Measurements from ENCODE around the gene DLG2.

The DLG2 gene

GRCh38 chr11:84130646-84131427, 1496.3 kb downstream of the DLG2 start:
- DNase-seq (ENCODE audit: low read depth in 3 of 3): no peak

DNA sequence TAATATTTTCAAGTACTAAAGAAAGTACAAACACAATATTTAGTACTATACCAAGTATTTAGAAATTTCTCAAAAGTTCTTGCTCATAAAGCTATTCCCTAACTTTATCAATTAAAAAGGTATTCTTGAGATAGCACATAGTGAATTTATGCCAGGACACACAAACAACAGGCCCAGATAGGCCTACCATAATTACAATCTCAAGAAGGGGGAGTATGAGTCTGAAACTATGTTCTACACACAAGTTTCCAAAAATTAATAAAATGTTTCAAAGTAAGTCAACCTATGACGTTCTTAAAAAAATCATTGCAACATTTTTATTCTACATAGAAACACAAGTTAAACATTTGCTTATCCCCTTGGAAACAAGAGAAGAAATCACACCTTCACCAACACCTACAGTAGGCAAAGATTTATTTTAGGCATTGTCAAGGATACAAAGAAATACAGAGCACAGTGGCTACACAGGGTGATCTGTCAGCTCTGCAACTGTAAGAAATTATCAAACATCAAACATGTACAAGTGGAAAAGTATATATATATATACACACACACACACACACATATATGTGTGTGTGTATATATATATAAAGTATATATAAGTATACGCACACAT, 1497.1 kb downstream of the DLG2 start:
- DNase-seq (ENCODE audit: low read depth in 3 of 3): no peak

GRCh38 chr11:84128840-84129239, 1498.3 kb downstream of the DLG2 start:
- no peak for DNase-seq (ENCODE audit: low read depth in 3 of 3)

- DNase-seq (ENCODE audit: low read depth in 3 of 3): no peak
These were observed 1509.8 kb downstream of the DLG2 start for GRCh38 chr11:84117394-84117793.

- no peak for DNase-seq (ENCODE audit: low read depth in 3 of 3)
These were observed 1520.6 kb downstream of the DLG2 start for GRCh38 chr11:84106541-84106940.

DNA sequence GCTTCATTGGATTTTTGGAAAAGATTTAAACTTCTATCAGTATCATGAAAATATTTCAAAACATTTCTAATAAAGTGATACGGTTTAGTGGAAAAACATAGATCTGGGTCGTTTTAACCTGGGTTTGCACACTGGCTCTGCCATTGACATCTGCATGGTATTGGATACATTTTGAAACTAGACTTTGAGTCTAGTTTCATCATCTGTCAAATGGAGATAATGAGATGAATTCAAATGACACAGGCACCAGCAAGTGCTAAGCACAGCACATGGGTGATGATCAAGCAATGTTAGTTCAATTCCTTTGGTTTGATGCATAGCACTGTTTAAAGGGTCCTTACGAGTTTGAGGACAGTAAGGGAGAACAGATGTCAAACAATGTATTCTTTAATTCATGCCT, 1522.0 kb downstream of the DLG2 start:
- no peak for DNase-seq (ENCODE audit: low read depth in 3 of 3)

GRCh38 chr11:84103096-84103495, 1524.0 kb downstream of the DLG2 start:
- no peak for DNase-seq (ENCODE audit: low read depth in 3 of 3)

- no peak for DNase-seq (ENCODE audit: low read depth in 3 of 3)
These were observed 1530.0 kb downstream of the DLG2 start for GRCh38 chr11:84097186-84097585.

DNA sequence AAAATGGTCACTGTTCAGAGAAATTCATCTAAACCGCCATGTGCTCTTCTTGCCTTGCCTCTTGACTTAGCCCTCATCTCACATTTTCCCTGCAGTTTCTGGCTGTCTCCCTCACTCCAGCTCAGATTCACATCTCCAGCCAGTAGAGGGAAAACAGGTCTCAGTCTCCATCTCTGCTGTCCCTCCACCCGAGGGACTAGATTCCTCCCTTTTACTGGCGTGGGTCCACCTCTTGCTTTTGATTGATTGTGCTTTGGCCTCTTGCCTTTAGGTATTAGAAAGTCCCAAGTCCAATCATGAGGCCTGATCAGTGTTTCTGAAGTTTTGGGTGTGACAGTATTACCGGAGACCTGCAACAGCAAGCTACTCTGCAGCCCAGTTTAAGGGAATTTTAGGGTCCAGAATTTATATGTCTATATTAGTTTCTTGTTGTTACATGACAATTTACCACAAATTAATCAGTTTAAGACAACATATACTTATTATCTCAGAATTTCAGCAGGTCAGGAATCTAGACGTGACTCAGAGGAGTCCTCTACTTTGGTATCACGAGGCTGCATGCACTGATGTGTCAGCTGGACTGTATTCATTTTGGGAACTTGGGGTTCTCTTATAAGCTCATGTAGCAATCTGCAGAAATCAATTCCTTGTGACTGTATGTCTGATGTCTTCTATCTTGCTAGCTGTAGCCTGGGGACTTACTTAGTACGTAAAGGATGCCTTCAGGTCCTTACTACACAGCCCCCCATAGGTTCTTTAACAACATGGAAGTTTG, 1535.7 kb downstream of the DLG2 start:
- DNase-seq (ENCODE audit: low read depth in 3 of 3): no peak

GRCh38 chr11:84089072-84090057, 1537.8 kb downstream of the DLG2 start:
- no peak for DNase-seq (ENCODE audit: low read depth in 3 of 3)

GRCh38 chr11:84071851-84072250, 1555.3 kb downstream of the DLG2 start:
- DNase-seq (ENCODE audit: low read depth in 3 of 3): no peak

- no peak for DNase-seq (ENCODE audit: low read depth in 3 of 3)
These were observed 1558.1 kb downstream of the DLG2 start for GRCh38 chr11:84069048-84069447.

DNA sequence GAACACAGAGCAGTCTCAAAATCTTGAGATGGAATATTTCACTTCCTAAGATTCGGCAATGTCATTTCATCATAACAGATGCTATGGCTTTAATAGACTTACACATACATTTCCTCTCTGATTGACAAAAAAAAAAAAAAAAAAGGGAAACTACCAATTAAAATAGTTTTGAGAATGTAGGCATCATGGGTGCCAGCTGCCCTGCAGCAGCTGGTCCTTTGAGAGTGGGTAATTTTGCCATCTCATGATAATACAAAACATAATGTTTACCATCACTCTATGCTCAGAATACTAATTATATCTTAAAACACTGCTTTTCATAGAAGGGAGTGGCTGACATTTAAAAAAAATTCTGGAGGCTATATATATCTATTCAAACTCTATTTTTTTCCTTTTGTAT, 1565.4 kb downstream of the DLG2 start:
- no peak for DNase-seq (ENCODE audit: low read depth in 3 of 3)

DNA sequence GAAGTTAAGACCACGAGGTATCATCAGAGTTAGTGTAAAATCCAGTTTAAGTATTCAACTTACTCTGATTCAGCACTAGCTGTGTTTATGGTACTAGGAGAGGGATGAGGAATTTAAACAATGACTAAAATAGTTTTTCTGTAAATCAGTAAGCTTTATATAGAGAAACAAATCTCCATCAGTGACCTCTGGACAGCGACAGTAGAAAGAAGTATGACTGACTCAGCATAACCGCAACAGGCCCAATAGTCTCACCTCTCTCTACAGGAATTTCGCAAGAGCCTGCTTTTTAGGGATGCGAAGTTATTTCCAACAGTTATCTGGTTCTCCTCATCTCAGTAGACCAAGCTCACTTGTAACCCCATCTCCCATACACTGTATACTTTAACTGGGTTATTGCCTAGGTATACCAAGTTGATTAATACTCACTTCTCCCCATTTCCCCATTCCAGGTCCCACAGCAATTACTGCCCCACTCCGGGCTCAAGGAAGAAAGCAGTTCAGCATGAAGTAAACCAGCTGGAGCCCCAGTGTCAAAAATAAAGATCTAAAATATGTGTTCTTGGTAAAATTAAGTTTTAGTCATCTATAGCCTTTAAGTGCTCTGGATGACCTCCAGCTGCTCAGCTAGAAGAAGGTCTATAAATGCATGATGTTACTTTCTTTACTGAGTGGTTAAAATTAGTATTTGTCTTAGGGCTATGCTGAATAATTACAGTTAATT, 1570.3 kb downstream of the DLG2 start:
- no peak for DNase-seq (ENCODE audit: low read depth in 3 of 3)

DNA sequence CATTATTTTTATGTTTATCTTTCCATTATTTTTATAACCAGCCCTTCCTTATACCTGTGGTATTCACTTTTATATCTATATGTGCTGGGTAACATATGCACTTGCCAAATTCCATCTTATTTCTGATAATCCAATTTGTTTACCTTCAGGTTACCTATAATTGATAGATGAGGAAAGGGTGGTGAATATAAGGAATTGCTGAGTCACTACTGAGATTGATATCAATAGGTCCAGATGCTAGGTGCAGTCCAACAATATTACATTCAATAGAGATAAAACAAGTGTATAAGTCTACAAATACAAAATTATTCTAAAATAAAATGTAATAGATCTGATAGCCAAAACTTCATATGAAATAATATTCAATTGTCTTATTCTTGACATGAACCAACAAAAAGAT, 1582.0 kb downstream of the DLG2 start:
- no peak for DNase-seq (ENCODE audit: low read depth in 3 of 3)

- no peak for DNase-seq (ENCODE audit: low read depth in 3 of 3)
These were observed 1582.4 kb downstream of the DLG2 start for GRCh38 chr11:84044706-84045105.

DNA sequence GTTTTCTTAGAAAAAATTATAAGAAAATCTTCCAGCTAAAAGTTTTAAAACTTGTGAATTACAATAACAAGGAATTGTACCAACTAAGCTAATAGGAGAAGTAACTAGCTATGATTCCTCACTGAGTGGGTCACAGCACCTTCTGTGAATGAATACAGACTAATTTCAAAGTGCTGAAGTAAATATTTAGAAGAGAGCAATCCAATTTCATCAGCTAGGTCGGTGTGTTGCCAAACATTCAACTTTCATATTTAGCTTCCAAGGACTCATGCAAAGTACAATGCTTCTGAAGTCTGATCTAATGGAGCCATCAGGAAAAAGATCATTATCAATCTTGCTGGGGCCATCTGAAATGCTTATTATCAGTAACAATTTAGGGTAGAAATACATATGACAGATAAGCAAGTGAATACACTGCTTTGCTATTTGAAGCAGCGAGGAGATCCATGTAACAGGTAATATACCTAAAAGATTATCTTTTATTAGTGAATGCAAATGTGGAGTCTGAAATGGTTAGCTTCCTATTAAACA, 1590.4 kb downstream of the DLG2 start:
- DNase-seq (ENCODE audit: low read depth in 3 of 3): no peak

- DNase-seq (ENCODE audit: low read depth in 3 of 3): no peak
These were observed 1591.5 kb downstream of the DLG2 start for GRCh38 chr11:84035645-84036044.

DNA sequence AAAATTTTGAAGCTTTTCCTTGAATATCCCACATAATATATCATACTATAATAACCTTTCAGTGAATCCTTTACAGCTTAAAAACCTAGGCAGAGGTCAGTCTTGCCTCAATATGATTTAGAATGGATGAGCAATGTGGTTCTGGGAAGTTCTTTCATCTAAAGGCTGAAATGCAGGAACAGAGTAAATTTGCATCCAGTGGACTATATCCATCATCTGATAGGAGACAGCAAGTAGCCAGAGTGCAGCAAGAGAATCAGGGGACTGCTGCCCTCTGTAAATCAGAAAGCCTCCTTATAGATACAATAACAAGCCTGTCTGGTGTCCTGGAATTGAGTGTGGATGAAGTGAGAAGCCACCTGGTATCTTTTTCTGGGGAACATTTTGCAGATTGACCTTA, 1592.7 kb downstream of the DLG2 start:
- no peak for DNase-seq (ENCODE audit: low read depth in 3 of 3)

- no peak for DNase-seq (ENCODE audit: low read depth in 3 of 3)
These were observed 1602.9 kb downstream of the DLG2 start for GRCh38 chr11:84024266-84024665.

DNA sequence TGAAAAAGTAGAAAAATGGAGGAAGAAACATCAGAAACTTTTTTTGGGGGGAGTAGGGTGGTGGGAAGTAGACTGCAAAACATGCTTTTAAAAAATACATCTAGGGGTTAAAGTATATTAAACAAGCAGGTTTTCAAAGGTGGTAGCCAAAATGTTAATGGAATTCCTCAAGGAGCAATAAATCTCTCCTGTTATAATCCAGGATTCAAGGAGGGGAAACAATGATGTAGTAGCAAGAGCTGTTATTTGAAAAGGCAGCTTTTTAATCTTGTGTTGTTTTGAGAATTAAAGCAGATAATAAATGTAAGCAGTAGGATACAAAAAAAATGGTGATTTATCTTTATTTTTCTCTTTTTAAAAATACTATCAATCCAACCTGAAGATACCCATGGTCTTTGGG, 1604.4 kb downstream of the DLG2 start:
- DNase-seq (ENCODE audit: low read depth in 3 of 3): no peak
